Measurements from ENCODE around the gene PANX2.

- TF ChIP-seq CTCF (IDR thresholded peaks at IDR 0.05; ENCODE audit: low read length) (no peak), EZH2 (IDR thresholded peaks at IDR 0.05; ENCODE audit: borderline replicate concordance, low read length) (no peak)
These were observed 2.6 kb upstream of the PANX2 start for GRCh38 chr22:50167689-50168489.

All from OCI-LY1 (cell line).